Panc1 (cell line): ENCODE results near the gene VPS13A. TPM values are rescaled to one million over a fixed set of nuclear protein-coding genes. Genes with fewer than 3 reads are reported as not detected.

Source experiments
- ATAC-seq: fragments of 200-7000 bp; cut with Tn5 transposase; 2 replicates; pipeline ENCODE4 v1.9.1; 2020; ENCODE audit warnings: mild to moderate bottlenecking, moderate library complexity
- BruUV-seq: library from RNA; stranded (reverse); fragments of 400-500 nt; replicated peaks from 2 replicates; lab custom pipeline; 2021; lab: Mats Ljungman, UMichigan
- CTCF ChIA-PET: fragments of 300-600 bp; sonication (Branson Sonifier 250); formaldehyde crosslinking; loops from one replicate; lab custom pipeline; 2022; ENCODE audit warnings: antibody characterized with exemption; lab: Charles Lee
- POLR2A ChIA-PET: fragments of 300-600 bp; sonication (Branson Sonifier 250); formaldehyde crosslinking; loops from one replicate; lab custom pipeline; 2022; ENCODE audit warnings: antibody characterized with exemption; lab: Charles Lee
- DNase-seq: peaks from one replicate; pipeline ENCODE4 v3.0.0-alpha.2; 2010; ENCODE audit warnings: low read depth, low spot score
- H3K27ac ChIP-seq: 2 replicates; pipeline ENCODE4 v1.5.1; 2011; ENCODE audit warnings: mild to moderate bottlenecking, low read length, inconsistent platforms
- H3K27me3 ChIP-seq: fragments of 200-500 bp; sonication (Bioruptor generic); 2 replicates; pipeline ENCODE4 v1.6.0; 2014; ENCODE audit warnings: low read length, inconsistent platforms; ENCODE audit not compliant: control insufficient read depth, insufficient read depth
- H3K36me3 ChIP-seq: fragments of 200-500 bp; sonication (Bioruptor generic); 2 replicates; pipeline ENCODE4 v1.5.1; 2014; ENCODE audit warnings: inconsistent platforms, mild to moderate bottlenecking, low read length, moderate library complexity; ENCODE audit not compliant: control insufficient read depth, insufficient read depth
- H3K4me1 ChIP-seq: 2 replicates; pipeline ENCODE4 v1.5.1; 2011; ENCODE audit warnings: inconsistent platforms, mild to moderate bottlenecking, low read length, moderate library complexity; ENCODE audit not compliant: control insufficient read depth, insufficient read depth
- H3K4me3 ChIP-seq, 2 experiments: 2 replicates each; pipeline ENCODE4 v1.5.1; 2011 to 2012; ENCODE audit warnings: low read depth in 2 of 2, low read length in 2 of 2, mild to moderate bottlenecking in 2 of 2, inconsistent platforms in 1 of 2, moderate library complexity in 1 of 2
- H3K9me3 ChIP-seq: fragments of 200-500 bp; sonication (Bioruptor generic); 2 replicates; pipeline ENCODE4 v1.5.1; 2014; ENCODE audit warnings: low read depth, mild to moderate bottlenecking, inconsistent platforms, low read length, moderate library complexity; ENCODE audit not compliant: control insufficient read depth, insufficient read depth
- POLR2AphosphoS5 ChIP-seq: IDR thresholded peaks from 2 replicates; pipeline ENCODE4 v1.6.1; 2012; ENCODE audit warnings: mild to moderate bottlenecking, low read depth, low read length, moderate library complexity
- REST ChIP-seq, 2 experiments: IDR thresholded peaks; 2 replicates each; pipeline ENCODE4 v1.6.1; 2011 to 2012; ENCODE audit warnings: low read depth in 2 of 2, control low read depth in 1 of 2, low read length in 1 of 2, mild to moderate bottlenecking in 1 of 2, moderate library complexity in 1 of 2; ENCODE audit not compliant: insufficient read depth in 1 of 2
- SIN3A ChIP-seq: IDR thresholded peaks from 2 replicates; pipeline ENCODE4 v1.6.1; 2012; ENCODE audit warnings: low read depth, mild to moderate bottlenecking, low read length, moderate library complexity, borderline replicate concordance; ENCODE audit not compliant: insufficient read depth
- TCF7L2 ChIP-seq: IDR thresholded peaks from 2 replicates; pipeline ENCODE4 v1.6.1; 2011; ENCODE audit warnings: mild to moderate bottlenecking, low read depth, low read length, inconsistent platforms
- in situ Hi-C: cut with HindIII; loops from 2 replicates; pipeline ENCODE4 v1.10.0; 2016; ENCODE audit warnings: low sequenced_read_pairs, low pct_unique_long_range_greater_than_20kb
- intact Hi-C: fragments of 100-400 bp; cut with micrococcal nuclease; formaldehyde crosslinking; loops from one replicate; pipeline ENCODE4 v1.10.0; 2022; ENCODE audit not compliant: unreplicated experiment
- total RNA-seq: library from RNA; stranded (reverse); gene quantifications from one replicate; pipeline ENCODE4 v1.2.1, GENCODE V29; 2021; ENCODE audit not compliant: unreplicated experiment
- TF ChIP-seq, protein P1 (sequence below): fragments of 450-650 bp; IDR thresholded peaks from 2 replicates; pipeline ENCODE4 v1.5.1; 2017; ENCODE audit warnings: mild to moderate bottlenecking

Gene VPS13A
- total RNA-seq, 1 experiment from 2014 or later: 26.1 TPM

DNA sequence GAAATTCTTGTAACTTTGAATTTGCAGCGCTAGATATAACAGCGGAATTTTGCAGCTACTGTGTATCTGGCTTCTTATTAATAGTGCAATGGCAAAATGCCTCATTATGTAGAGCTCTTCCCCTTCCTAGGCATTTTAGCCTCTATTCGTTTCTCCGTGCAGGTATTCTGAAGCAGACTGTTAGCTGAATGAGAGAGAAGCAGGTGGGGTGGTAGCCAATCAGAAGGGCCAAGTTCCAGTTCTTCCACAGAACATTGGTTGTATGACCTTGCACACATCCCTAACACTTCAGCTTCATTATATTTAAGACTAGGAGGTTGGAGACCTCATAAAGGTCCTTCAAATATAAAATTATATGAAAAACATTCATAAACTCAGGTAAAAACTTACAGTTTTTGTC, 1.2 kb upstream of the VPS13A start:
- Histone ChIP-seq H3K36me3 (peaks cover 3% of the 10 kb centered on the region; the same call in 1 of the 2 replicates), H3K9me3 (no peaks in the 10 kb centered on the region), H3K27me3 (no peaks in the 10 kb centered on the region), H3K4me1 (no peaks in the 10 kb centered on the region; the same call in 1 of the 2 replicates), H3K27ac (no peak overlapping the region), H3K4me3 (no peak overlapping the region)
- POLR2A ChIA-PET: no interaction called here
- ATAC-seq (no peak), DNase-seq (no peak)
- in situ Hi-C loops (no loop called here), intact Hi-C loops (no loop called here)
- no TSS peak for BruUV-seq
- no peak for TF ChIP-seq REST (IDR thresholded peaks at IDR 0.05; ENCODE audit: insufficient read depth in 1 of 2, low read depth in 2 of 2, low read length in 1 of 2)
- TF ChIP-seq TCF7L2: no peak
- CTCF ChIA-PET: no interaction called here

- DNase-seq (no peak), ATAC-seq (no peak)
- H3K27ac ChIP-seq: peak overlapping the region; percentile 26
- in situ Hi-C loops (no loop called here), intact Hi-C loops (no loop called here)
- H3K4me1 ChIP-seq: no peaks in the 10 kb centered on the region; the same call in 1 of the 2 replicates
- peaks cover 3% of the 10 kb centered on the region; the same call in 1 of the 2 replicates for H3K36me3 ChIP-seq
- H3K9me3 ChIP-seq: no peaks in the 10 kb centered on the region
- TF ChIP-seq, protein P1, sequence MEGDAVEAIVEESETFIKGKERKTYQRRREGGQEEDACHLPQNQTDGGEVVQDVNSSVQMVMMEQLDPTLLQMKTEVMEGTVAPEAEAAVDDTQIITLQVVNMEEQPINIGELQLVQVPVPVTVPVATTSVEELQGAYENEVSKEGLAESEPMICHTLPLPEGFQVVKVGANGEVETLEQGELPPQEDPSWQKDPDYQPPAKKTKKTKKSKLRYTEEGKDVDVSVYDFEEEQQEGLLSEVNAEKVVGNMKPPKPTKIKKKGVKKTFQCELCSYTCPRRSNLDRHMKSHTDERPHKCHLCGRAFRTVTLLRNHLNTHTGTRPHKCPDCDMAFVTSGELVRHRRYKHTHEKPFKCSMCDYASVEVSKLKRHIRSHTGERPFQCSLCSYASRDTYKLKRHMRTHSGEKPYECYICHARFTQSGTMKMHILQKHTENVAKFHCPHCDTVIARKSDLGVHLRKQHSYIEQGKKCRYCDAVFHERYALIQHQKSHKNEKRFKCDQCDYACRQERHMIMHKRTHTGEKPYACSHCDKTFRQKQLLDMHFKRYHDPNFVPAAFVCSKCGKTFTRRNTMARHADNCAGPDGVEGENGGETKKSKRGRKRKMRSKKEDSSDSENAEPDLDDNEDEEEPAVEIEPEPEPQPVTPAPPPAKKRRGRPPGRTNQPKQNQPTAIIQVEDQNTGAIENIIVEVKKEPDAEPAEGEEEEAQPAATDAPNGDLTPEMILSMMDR: no peak
- TF ChIP-seq POLR2AphosphoS5: no peak
- TF ChIP-seq REST (IDR thresholded peaks at IDR 0.05; ENCODE audit: insufficient read depth in 1 of 2, low read depth in 2 of 2, low read length in 1 of 2): no peak
- TF ChIP-seq TCF7L2: no peak
- TF ChIP-seq SIN3A: no peak
- H3K27me3 ChIP-seq: no peaks in the 10 kb centered on the region
- CTCF ChIA-PET: interaction anchor here (1.0 kb wide), 1 partner anchor 9 kb away, joined by 3 read pairs; no protein-coding TSS in a partner anchor
- peak overlapping the region; percentile 79 to 80 for H3K4me3 ChIP-seq
- BruUV-seq: no TSS peak
- POLR2A ChIA-PET: no interaction called here
These were observed 620 bp upstream of the VPS13A start for GRCh38 chr9:77176686-77177142.
